Testis (tissue), 3 donors: ENCODE measurements around the gene CCR5. TPM values are rescaled to one million over a fixed set of nuclear protein-coding genes. Genes with fewer than 3 reads are reported as not detected.
A peak's percentile ranks its signal among the peaks of the same experiment; 100 is the strongest.

ENCODE experiments used
- DNase-seq: peaks from one replicate; pipeline ENCODE4 v3.0.0-alpha.2; 2019
- H3K27ac ChIP-seq, 2 donors: fragments of 200-600 bp; sonication (generic); one replicate each; pipeline ENCODE4 v1.5.1; 2019
- H3K27me3 ChIP-seq: fragments of 200-600 bp; sonication (generic); one replicate; pipeline ENCODE4 v1.5.1; 2019
- H3K36me3 ChIP-seq: fragments of 200-600 bp; sonication (generic); one replicate; pipeline ENCODE4 v1.5.1; 2017; ENCODE audit warnings: low read depth; ENCODE audit errors: missing control alignments
- H3K4me1 ChIP-seq: fragments of 200-600 bp; sonication (generic); one replicate; pipeline ENCODE4 v1.5.1; 2019
- H3K4me3 ChIP-seq, 2 donors: fragments of 200-600 bp; sonication (generic); one replicate each; pipeline ENCODE4 v1.5.1; 2017 to 2019
- H3K9me3 ChIP-seq: fragments of 200-600 bp; sonication (generic); one replicate; pipeline ENCODE4 v1.5.1; 2017
- CTCF ChIP-seq, 3 experiments: fragments of 450-650 bp in 2 of 3; fragments of 200-600 bp in 1 of 3; sonication (generic) in 1 of 3; IDR thresholded peaks; one replicate each; pipeline ENCODE4 v1.5.1; 2016 to 2019; ENCODE audit warnings: antibody characterized with exemption in 3 of 3, mild to moderate bottlenecking in 2 of 3, moderate library complexity in 1 of 3
- POLR2A ChIP-seq: fragments of 450-650 bp; IDR thresholded peaks from one replicate; pipeline ENCODE4 v1.6.1; 2017; ENCODE audit warnings: antibody characterized with exemption, mild to moderate bottlenecking, moderate library complexity
- WGBS, 2 donors: methylation state at CpG; one replicate each; pipeline ENCODE4 v1.1.5; 2018; 5-methylcytosine and 5-hydroxymethylcytosine counted together
- intact Hi-C: fragments of 100-400 bp; cut with DNase I; formaldehyde crosslinking; loops from one replicate; pipeline ENCODE4 v1.15.1; 2023; ENCODE audit warnings: low total_unique reads
- polyA plus RNA-seq: library from polyadenylated mRNA; stranded (reverse); fragments of 350-450 nt; fragmentation: Illumina TruSeq; extraction: RNeasy Lipid Tissue Mini Kit (QIAGEN cat#74804); gene quantifications from one replicate; pipeline ENCODE4 v1.2.3, GENCODE V29; 2014; ENCODE audit warnings: low read depth, low replicate concordance; ENCODE audit not compliant: insufficient read depth
- total RNA-seq, 2 donors: library from RNA; depleted of rRNA; stranded (reverse); fragments of >200 nt; gene quantifications; one replicate each; pipeline ENCODE4 v1.2.3, GENCODE V29; 2016

The CCR5 gene
- total and polyA plus RNA-seq, 3 donors from 2014 or later, result 0.56 to 3.3 TPM; not detected in 1

DNA sequence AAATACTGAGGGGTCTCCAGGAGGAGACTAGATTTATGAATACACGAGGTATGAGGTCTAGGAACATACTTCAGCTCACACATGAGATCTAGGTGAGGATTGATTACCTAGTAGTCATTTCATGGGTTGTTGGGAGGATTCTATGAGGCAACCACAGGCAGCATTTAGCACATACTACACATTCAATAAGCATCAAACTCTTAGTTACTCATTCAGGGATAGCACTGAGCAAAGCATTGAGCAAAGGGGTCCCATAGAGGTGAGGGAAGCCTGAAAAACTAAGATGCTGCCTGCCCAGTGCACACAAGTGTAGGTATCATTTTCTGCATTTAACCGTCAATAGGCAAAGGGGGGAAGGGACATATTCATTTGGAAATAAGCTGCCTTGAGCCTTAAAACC lies 4.5 kb downstream of the CCR5 start:
- H3K4me1 ChIP-seq, result no peaks in the 10 kb centered on the region
- no peak overlapping the region for H3K4me3 ChIP-seq
- no peaks in the 10 kb centered on the region for H3K9me3 ChIP-seq
- DNase-seq, result no peak
- WGBS, 2 donors, result 88 to 91% methylated on average over 2 of the region's 2 CpGs
- no peaks in the 10 kb centered on the region for H3K27me3 ChIP-seq
- no peak for TF ChIP-seq POLR2A
- no peak for TF ChIP-seq CTCF (IDR thresholded peaks at IDR 0.05)
- no peaks in the 10 kb centered on the region for H3K36me3 ChIP-seq
- no peak overlapping the region for H3K27ac ChIP-seq
- intact Hi-C loops, result no loop called here

DNA sequence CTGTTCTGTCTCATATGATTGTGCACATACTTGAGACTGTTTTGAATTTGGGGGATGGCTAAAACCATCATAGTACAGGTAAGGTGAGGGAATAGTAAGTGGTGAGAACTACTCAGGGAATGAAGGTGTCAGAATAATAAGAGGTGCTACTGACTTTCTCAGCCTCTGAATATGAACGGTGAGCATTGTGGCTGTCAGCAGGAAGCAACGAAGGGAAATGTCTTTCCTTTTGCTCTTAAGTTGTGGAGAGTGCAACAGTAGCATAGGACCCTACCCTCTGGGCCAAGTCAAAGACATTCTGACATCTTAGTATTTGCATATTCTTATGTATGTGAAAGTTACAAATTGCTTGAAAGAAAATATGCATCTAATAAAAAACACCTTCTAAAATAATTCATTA lies 5.1 kb downstream of the CCR5 start:
- DNase-seq, result no peak
- no peaks in the 10 kb centered on the region for H3K27me3 ChIP-seq
- TF ChIP-seq CTCF (IDR thresholded peaks at IDR 0.05) (no peak), POLR2A (no peak)
- no peaks in the 10 kb centered on the region for H3K36me3 ChIP-seq
- no peaks in the 10 kb centered on the region for H3K4me1 ChIP-seq
- no peak overlapping the region for H3K4me3 ChIP-seq
- intact Hi-C loops, result no loop called here
- H3K9me3 ChIP-seq, result no peaks in the 10 kb centered on the region
- WGBS, 2 donors, result 24 to 39% methylated on average over 2 of the region's 2 CpGs
- no peak overlapping the region for H3K27ac ChIP-seq

DNA sequence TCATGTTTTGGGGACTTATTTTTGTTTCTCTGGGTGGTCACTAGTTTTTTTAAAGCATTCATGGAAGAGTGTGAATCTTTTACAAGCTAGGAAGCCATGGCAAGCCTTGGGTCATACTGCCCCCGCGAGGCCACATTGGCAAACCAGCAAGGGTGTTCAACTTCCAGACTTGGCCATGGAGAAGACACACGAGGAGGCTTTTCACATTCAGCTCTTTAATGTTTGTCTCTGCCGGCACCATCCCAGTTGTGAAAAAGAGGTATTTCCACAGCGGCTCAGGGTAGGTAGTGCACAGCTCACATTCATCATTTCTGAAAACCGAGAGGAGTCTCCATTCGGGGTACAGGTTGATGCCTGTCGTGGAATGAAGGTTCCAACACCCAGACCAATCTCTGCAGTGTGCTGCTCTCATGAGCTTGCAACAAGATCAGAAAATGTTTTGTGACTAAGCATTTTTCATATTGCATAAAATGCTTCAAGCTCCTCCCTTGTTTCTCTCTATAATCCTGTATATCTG lies 7.7 kb downstream of the CCR5 start:
- no peaks in the 10 kb centered on the region for H3K4me1 ChIP-seq
- intact Hi-C loops, result no loop called here
- H3K4me3 ChIP-seq, result no peak overlapping the region
- no peak overlapping the region for H3K27ac ChIP-seq
- H3K27me3 ChIP-seq, result no peaks in the 10 kb centered on the region
- no peaks in the 10 kb centered on the region for H3K36me3 ChIP-seq
- WGBS, 2 donors, result 63 to 65% methylated on average over 8 of the region's 8 CpGs
- TF ChIP-seq POLR2A (no peak), CTCF (IDR thresholded peaks at IDR 0.05) (peak in 2 of 3 experiments; percentile 24 to 40)
- no peaks in the 10 kb centered on the region for H3K9me3 ChIP-seq
- DNase-seq, result peak; percentile 69

- no peaks in the 10 kb centered on the region for H3K9me3 ChIP-seq
- intact Hi-C loops, result no loop called here
- 83 to 85% methylated on average over 8 of the region's 8 CpGs for WGBS, 2 donors
- no peaks in the 10 kb centered on the region for H3K36me3 ChIP-seq
- H3K27ac ChIP-seq, result no peak overlapping the region
- no peaks in the 10 kb centered on the region for H3K27me3 ChIP-seq
- TF ChIP-seq CTCF (IDR thresholded peaks at IDR 0.05), result no peak
- TF ChIP-seq POLR2A, result no peak
- H3K4me3 ChIP-seq, result no peak overlapping the region
- no peak for DNase-seq
- no peaks in the 10 kb centered on the region for H3K4me1 ChIP-seq
Observed at GRCh38 chr3:46380471-46381221, 9.9 kb downstream of the CCR5 start.

- H3K27ac ChIP-seq, result no peak overlapping the region
- H3K27me3 ChIP-seq, result no peaks in the 10 kb centered on the region
- no peaks in the 10 kb centered on the region for H3K9me3 ChIP-seq
- H3K4me1 ChIP-seq, result no peaks in the 10 kb centered on the region
- no peaks in the 10 kb centered on the region for H3K36me3 ChIP-seq
- DNase-seq, result no peak
- intact Hi-C loops, result no loop called here
- 46 to 56% methylated on average over 3 of the region's 3 CpGs for WGBS, 2 donors
- no peak for TF ChIP-seq CTCF (IDR thresholded peaks at IDR 0.05)
- TF ChIP-seq POLR2A, result no peak
- no peak overlapping the region for H3K4me3 ChIP-seq
Observed at GRCh38 chr3:46381625-46382024, 10.9 kb downstream of the CCR5 start.
